NCI-H82 treated with DMSO at 0.1 percent for 48 hours (cell line): ENCODE results near the gene CMTR1.
A peak's percentile ranks its signal among the peaks of the same experiment; 100 is the strongest.

ENCODE experiments used
- DNase-seq: peaks from one replicate; lab custom pipeline; 2025; ENCODE audit not compliant: unreplicated experiment; lab: John Stamatoyannopoulos, UW

CMTR1 gene

GRCh38 chr6:37511201-37511600 lies 78.2 kb downstream of the CMTR1 start:
- no peak for DNase-seq

DNA sequence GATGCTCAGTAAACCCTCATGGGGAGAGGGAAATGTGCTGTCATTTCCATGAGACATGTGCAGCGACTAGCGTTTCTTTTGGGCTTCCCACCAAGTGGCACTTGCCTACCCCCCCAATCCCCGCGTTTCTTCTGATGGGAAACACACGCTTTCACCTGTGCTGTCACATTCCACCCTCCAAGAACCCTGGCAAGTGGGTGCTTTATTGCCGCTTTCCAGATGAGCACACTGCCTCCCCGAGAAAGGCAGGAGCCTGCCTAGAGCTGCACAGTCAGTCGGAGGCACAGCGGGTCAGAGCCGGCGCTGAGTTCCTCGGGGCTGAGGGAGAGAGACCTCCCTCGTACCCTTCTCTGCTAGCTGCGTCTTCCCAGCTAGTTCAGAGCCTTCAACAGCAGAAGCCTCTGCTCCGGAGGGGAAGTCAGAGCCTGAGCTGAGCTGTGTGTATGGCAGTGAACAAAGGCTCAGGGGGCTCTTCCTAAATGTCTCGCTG lies 78.9 kb downstream of the CMTR1 start:
- DNase-seq, result no peak

GRCh38 chr6:37512400-37513011 lies 79.5 kb downstream of the CMTR1 start:
- DNase-seq, result no peak

GRCh38 chr6:37513155-37513554 lies 80.1 kb downstream of the CMTR1 start:
- no peak for DNase-seq

GRCh38 chr6:37513576-37513975 lies 80.6 kb downstream of the CMTR1 start:
- no peak for DNase-seq

DNA sequence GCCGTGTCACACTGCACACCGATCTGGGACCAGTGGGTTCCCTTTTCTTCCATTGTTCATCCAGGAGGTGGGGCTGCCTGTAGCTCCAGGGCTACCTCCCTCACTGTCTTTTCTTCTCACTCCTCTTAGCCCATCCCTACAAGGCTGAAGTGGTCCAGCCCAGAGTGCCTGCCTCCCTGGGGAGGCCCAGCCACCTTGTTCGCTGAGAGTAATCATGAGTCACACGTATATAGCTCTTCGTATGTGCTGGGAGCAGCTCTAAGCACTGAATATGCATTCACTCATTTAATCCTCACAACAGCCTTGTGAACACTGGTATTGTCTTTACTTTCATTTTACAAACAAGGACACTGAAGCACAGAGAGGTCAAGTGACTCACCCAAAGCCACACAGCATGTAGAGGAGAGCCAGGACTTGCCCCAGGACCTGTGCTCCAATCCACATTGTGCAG lies 81.3 kb downstream of the CMTR1 start:
- no peak for DNase-seq

GRCh38 chr6:37514837-37515236 lies 81.8 kb downstream of the CMTR1 start:
- no peak for DNase-seq

- DNase-seq, result no peak
Measured at GRCh38 chr6:37515712-37516075, 82.7 kb downstream of the CMTR1 start.

DNA sequence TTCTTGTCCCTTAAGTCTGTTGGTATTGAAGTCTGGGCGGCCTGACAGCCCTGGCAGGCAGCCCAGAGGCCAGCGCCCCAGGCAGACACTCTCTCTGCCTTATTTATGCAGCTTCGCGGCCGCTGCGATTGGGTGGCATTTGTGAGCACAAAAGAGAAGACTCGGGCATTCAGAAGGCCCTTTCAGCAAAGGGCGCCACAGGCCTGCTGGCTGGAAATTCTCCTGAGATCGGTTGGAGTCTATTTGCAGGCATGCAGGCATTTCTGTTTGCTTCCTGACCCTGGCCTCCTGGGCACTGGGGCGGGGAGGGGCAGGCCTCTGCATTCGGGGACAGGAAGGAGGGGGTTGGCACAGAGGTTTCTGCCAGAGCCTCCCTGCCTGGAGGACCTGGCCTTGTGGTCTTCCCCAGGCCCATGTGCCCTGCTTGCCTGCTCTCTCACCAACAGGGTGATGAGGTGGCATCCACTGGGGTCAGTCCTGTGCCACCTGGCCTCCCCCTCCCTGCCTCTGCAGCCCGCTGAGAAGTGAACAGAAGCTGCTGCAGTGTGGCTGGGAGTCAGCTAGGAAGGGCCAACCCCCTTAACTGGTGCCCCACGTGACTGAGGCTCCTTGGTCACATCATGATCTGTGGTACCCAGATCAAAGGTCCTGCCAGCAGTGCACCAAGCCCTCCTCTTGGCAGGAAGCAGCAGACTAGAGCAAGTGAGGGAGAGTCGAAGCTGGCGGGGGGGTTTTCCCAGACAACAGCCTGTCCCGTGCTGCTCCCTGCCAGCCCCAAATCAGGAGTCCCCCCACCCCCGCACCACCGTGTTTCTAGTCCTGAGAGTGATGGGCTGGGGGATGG lies 83.3 kb downstream of the CMTR1 start:
- DNase-seq, result no peak

DNA sequence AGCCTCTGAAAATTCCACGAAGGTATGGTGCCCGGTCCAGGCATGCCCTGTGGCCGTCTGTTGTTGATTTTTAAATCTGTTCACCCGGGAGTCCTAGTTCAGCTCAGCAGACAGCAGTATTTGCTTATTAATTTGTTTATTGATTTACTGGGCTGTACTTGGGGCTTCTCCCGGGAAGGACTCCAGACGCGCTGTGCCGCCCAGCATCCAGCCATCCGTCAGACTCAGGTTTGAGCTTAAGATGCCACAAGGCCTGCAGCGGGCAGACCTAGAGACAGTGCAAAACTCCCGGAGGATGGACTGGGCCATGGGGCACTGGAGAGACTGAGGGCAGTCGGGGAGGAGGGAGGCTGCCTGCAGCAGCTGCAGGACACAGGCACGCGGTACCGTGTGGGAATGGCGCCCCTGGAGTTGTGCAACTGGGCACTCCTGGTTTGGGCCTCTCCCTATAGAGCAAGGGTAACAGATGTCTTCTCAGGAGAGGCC lies 83.9 kb downstream of the CMTR1 start:
- no peak for DNase-seq

DNA sequence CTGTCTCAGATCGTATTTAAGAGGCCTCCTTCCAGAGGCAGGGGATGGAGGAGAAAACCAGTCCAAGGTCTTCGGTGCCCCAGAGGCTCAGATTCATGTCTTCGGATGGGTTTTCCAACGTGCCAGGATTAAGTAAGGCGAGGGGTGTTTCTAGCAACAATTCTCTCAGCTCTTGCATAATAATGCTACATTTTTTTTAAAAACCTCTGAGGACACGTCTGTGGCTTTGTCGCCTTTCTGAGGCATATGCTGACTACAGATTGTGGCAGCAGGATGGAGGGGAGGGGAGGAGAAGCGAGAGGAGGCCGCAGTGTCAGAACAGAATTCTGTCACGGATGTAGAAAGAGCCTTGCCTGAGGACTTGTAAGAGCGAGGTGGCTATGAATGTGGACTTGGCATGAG lies 84.4 kb downstream of the CMTR1 start:
- no peak for DNase-seq

GRCh38 chr6:37518116-37518515 lies 85.1 kb downstream of the CMTR1 start:
- DNase-seq, result no peak

- no peak for DNase-seq
Measured at GRCh38 chr6:37519461-37519860, 86.4 kb downstream of the CMTR1 start.

DNA sequence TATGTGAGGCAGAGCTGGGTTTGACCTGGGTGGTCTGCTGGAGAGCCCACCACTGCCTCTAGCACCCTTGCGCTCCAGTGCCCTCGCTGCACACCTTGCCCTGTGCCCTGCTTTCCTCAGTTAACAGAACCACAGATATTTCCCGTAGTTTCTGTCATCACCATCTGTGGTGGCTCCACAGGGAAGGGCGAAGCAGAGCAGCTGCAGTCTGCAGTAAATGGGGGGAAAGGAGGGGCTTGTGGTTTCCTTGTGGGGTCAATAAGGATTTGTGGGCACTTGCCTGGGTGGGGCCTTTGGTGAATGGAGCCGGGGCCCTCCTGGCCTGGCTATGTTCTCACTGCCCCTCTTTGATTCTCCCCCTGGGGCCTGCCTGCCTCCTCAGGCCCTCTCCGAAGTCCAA lies 87.9 kb downstream of the CMTR1 start:
- no peak for DNase-seq

DNA sequence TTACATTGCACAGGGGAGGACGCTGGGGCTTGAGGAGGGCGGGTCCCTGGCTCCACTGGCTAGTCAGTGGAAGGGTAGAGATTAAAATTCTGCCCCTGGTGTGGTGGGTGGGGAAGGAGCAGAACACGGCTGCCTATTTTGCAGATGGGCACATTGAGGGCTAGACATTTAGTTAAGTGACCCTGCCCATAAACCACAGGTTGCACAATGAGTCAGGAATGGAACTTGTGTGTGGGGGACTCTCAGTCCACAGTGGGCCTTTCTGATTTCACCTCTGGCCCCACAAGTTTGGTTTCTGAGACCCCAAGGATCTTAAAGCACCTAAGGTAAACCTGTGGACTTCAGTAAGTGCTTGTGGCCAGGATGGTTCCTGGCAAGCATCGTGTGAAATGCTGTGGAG lies 88.7 kb downstream of the CMTR1 start:
- DNase-seq, result no peak

- no peak for DNase-seq
Measured at GRCh38 chr6:37522836-37523235, 89.8 kb downstream of the CMTR1 start.

- DNase-seq, result no peak
Measured at GRCh38 chr6:37523412-37523811, 90.4 kb downstream of the CMTR1 start.

DNA sequence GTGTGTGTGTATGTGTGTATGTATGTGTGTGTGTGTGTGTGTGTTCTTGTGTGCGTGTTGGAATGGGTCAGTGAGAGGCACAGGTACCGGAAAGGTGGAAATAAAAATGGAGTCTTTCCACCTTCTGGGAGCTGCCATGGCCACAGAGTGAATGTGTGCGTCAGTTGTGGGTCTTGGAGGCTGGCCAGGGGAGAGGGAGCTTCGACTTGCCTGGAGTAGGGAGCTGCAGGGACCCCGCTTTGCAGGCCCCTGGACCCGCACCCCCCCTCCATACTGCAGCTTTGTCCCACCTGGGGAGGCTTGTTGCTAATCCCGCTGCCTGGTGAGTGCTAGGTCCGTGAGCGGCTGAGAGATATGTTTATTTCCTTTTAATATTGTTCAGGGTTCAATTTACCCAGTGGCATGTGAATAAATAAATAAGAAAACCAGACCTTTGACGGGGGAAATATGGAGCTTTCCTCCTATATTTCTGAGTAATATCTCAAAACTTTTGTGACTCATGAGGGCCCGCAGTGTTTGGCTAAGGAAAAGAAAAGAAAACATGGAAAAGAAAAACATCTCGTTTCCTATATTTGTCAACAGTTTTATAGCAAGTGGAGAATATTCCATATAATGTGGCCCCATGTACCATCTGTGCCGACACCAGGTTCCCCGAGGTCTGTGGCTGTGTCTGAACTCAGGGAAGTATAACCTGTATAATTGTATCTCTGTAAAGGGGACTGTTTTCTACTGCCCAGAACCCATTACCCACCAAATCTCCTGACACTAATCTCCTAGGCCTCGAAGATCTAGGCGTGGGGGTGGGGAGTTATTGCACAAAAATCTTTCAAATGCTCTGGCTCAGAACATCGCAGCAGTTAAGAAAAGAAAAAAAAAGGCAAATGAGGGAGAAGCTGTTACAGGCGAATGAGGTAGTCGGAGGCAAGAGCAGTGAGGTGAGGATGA lies 91.3 kb downstream of the CMTR1 start:
- peak; percentile 56 for DNase-seq

- no peak for DNase-seq
Measured at GRCh38 chr6:37524970-37525318, 91.9 kb downstream of the CMTR1 start.

DNA sequence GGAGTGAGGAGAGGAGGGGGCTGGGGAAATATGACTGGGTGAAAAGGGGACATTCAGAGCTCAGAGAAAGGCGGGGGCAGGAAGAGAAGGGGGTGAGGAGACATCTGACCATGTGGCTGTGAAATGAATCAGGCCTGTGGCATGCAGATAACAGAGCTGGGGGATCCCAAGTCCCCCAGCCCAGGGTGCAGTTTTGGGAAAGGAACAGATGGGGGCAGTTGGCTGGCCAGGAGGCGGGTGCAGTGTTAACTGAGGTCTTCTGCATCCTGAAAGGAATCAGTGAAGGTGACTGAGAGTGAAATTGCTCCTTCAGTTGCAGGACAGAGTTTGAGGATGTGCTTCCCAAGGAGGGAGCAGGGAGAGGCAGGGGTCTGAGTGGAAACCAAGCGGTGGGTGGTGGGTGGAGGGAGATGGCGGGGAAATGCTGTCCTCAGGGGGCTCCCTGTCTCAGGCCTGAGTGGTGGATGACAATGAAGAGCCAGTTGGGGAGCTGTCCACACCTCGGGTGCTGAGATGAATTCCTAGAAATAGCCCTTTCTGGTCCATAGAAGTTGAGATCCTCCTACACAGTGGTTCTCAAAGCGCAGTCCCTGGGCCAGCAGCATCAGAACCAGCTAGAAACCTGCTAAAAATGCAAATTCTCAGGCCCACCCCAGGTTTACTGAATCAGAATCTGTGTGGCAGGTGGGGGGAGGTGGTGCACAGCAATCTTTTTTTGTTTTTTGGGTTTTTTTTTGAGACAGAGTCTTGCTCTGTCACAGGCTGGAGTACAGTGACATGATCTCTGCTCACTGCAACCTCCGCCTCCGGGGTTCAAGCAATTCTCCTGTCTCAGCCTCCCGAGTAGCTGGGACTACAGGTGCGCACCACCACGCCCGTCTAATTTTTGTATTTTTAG lies 92.7 kb downstream of the CMTR1 start:
- no peak for DNase-seq
